ENCODE results near the gene CLMN. TPM values are rescaled to one million over a fixed set of nuclear protein-coding genes. Genes with fewer than 3 reads are reported as not detected.

The CLMN gene
- total and polyA plus RNA-seq, 2 of the 13 experiments (the other 11 are each of a cell fraction or from before 2014, with no cell fraction given): 15.1 to 16.7 TPM

DNA sequence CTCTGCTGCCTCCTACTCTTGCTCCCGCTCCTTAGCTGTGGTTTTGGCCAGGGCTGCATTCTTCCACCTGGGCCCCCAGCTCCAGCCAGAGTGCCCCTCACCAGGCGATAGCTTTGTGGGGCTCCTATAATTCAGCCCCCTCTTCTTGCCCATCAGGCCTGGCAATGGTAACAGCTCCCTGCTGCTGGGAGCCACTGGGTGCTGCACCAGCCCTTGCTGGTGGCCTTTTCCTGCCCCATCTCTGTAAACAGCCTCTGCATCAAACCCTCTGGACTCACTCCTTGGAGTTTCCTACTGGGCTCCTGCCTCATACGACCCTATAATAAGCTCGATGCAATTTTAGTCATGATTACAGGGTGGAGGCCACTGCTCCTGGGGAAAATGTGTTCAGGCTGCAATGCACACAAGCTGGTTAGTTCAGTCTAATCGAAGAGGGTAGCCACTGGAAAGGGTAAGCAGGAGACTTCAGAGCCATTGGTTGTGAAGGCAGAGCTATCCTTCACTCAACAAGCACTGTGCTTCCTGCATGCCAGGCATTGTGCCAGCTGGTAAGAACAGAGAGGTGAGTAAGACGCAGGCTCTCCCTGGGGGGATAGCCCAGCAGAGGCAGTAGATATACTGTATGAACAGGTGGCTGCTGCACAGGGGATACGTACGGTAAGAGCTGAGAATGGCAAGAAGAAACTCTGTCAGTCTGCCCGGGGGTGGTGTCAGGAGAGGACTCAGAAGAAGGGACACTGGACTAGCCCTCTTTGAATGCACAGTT lies 24.7 kb downstream of the CLMN start (continued):
- TF ChIP-seq, protein P1, sequence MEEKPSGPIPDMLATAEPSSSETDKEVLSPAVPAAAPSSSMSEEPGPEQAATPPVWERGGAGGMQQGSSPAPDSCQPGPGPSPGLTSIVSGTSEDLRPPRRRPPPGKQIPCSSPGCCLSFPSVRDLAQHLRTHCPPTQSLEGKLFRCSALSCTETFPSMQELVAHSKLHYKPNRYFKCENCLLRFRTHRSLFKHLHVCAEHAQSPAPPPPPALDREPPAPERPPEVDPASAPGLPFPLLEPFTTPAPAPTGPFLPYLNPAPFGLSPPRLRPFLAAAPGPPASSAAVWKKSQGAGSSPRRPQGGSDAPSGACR (CRISPR knock-in tag; IDR thresholded peaks at IDR 0.05): 0 out of 2 replicates have a peak, but pooled peaks have one; percentile 75
- no peak for TF ChIP-seq CREB1 (IDR thresholded peaks at IDR 0.05)
- TF ChIP-seq CREB1 (CRISPR knock-in tag; IDR thresholded peaks at IDR 0.05): no peak
- TF ChIP-seq STAG1 (CRISPR knock-in tag; IDR thresholded peaks at IDR 0.05): no peak
- no peak for TF ChIP-seq MXD4 (CRISPR knock-in tag; IDR thresholded peaks at IDR 0.05)
- TF ChIP-seq, protein P2, sequence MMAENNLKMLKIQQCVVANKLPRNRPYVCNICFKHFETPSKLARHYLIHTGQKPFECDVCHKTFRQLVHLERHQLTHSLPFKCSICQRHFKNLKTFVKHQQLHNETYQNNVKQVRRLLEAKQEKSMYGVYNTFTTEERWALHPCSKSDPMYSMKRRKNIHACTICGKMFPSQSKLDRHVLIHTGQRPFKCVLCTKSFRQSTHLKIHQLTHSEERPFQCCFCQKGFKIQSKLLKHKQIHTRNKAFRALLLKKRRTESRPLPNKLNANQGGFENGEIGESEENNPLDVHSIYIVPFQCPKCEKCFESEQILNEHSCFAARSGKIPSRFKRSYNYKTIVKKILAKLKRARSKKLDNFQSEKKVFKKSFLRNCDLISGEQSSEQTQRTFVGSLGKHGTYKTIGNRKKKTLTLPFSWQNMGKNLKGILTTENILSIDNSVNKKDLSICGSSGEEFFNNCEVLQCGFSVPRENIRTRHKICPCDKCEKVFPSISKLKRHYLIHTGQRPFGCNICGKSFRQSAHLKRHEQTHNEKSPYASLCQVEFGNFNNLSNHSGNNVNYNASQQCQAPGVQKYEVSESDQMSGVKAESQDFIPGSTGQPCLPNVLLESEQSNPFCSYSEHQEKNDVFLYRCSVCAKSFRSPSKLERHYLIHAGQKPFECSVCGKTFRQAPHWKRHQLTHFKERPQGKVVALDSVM (CRISPR knock-in tag; IDR thresholded peaks at IDR 0.05): no peak
- TF ChIP-seq MTA1 (CRISPR knock-in tag; IDR thresholded peaks at IDR 0.05; ENCODE audit: borderline replicate concordance): 0 out of 2 replicates have a peak, but pooled peaks have one; percentile 10
- TF ChIP-seq SNAI1 (CRISPR knock-in tag; IDR thresholded peaks at IDR 0.05; ENCODE audit: borderline replicate concordance): 0 out of 2 replicates have a peak, but pooled peaks have one; percentile 58
- no peak for TF ChIP-seq SCMH1 (CRISPR knock-in tag; IDR thresholded peaks at IDR 0.05; ENCODE audit: borderline replicate concordance)
- TF ChIP-seq SAP130 (CRISPR knock-in tag; IDR thresholded peaks at IDR 0.05; ENCODE audit: low read depth): no peak
- TF ChIP-seq MTERF4 (CRISPR knock-in tag; IDR thresholded peaks at IDR 0.05): no peak
- no peak for TF ChIP-seq YY1 (IDR thresholded peaks at IDR 0.05; ENCODE audit: insufficient read depth, insufficient replicate concordance, low read depth, low read length)
- TF ChIP-seq ASH2L (IDR thresholded peaks at IDR 0.05; ENCODE audit: insufficient read length, low read depth, low read length): peak; percentile 52
- no peak for TF ChIP-seq ELF3 (CRISPR knock-in tag; IDR thresholded peaks at IDR 0.05)
- TF ChIP-seq, protein P3, sequence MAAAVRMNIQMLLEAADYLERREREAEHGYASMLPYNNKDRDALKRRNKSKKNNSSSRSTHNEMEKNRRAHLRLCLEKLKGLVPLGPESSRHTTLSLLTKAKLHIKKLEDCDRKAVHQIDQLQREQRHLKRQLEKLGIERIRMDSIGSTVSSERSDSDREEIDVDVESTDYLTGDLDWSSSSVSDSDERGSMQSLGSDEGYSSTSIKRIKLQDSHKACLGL (CRISPR knock-in tag; IDR thresholded peaks at IDR 0.05): no peak
- 0 out of 2 replicates have a peak, but pooled peaks have one; percentile 15 for TF ChIP-seq SSRP1 (CRISPR knock-in tag; IDR thresholded peaks at IDR 0.05)
- TF ChIP-seq, protein P4, sequence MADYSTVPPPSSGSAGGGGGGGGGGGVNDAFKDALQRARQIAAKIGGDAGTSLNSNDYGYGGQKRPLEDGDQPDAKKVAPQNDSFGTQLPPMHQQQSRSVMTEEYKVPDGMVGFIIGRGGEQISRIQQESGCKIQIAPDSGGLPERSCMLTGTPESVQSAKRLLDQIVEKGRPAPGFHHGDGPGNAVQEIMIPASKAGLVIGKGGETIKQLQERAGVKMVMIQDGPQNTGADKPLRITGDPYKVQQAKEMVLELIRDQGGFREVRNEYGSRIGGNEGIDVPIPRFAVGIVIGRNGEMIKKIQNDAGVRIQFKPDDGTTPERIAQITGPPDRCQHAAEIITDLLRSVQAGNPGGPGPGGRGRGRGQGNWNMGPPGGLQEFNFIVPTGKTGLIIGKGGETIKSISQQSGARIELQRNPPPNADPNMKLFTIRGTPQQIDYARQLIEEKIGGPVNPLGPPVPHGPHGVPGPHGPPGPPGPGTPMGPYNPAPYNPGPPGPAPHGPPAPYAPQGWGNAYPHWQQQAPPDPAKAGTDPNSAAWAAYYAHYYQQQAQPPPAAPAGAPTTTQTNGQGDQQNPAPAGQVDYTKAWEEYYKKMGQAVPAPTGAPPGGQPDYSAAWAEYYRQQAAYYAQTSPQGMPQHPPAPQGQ (CRISPR knock-in tag; IDR thresholded peaks at IDR 0.05; ENCODE audit: borderline replicate concordance): 0 out of 2 replicates have a peak, but pooled peaks have one; percentile 36
- TF ChIP-seq, protein P5, sequence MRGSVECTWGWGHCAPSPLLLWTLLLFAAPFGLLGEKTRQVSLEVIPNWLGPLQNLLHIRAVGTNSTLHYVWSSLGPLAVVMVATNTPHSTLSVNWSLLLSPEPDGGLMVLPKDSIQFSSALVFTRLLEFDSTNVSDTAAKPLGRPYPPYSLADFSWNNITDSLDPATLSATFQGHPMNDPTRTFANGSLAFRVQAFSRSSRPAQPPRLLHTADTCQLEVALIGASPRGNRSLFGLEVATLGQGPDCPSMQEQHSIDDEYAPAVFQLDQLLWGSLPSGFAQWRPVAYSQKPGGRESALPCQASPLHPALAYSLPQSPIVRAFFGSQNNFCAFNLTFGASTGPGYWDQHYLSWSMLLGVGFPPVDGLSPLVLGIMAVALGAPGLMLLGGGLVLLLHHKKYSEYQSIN (CRISPR knock-in tag; IDR thresholded peaks at IDR 0.05; ENCODE audit: borderline replicate concordance): no peak
- no peak for TF ChIP-seq ELF1 (CRISPR knock-in tag; IDR thresholded peaks at IDR 0.05)
- TF ChIP-seq ZNF431 (CRISPR knock-in tag; IDR thresholded peaks at IDR 0.05; ENCODE audit: borderline replicate concordance, low read depth): 0 out of 2 replicates have a peak, but pooled peaks have one; percentile 7
- no peak for TF ChIP-seq TCF7 (IDR thresholded peaks at IDR 0.05; ENCODE audit: low read depth)

Data from HepG2 (cell line).